IMR-90 (cell line): ENCODE measurements around the gene GUCY1A2. TPM values are rescaled to one million over a fixed set of nuclear protein-coding genes. Genes with fewer than 3 reads are reported as not detected.

Experiments
- ATAC-seq: fragments of 200-7000 bp; cut with Tn5 transposase; 2 replicates; pipeline ENCODE4 v1.9.1; 2020; ENCODE audit warnings: low read depth, mild to moderate bottlenecking, moderate library complexity
- BruUV-seq: library from RNA; stranded (reverse); fragments of 400-500 nt; replicated peaks from 2 replicates; lab custom pipeline; 2021; lab: Mats Ljungman, UMichigan
- CTCF ChIA-PET: fragments of 300-600 bp; formaldehyde crosslinking; extraction: SDS; loops from one replicate; lab custom pipeline; 2021; ENCODE audit warnings: antibody characterized with exemption; lab: Yijun Ruan, JAX
- POLR2A ChIA-PET: fragments of 300-600 bp; sonication (Branson Sonifier 250); formaldehyde crosslinking; loops from one replicate; lab custom pipeline; 2022; ENCODE audit warnings: antibody characterized with exemption; ENCODE audit not compliant: unreplicated experiment; lab: Charles Lee
- DNase-seq: peaks from one replicate; pipeline ENCODE4 v3.0.0; 2013
- H2AFZ ChIP-seq: replicated peaks from 2 replicates; pipeline ENCODE3; 2013; ENCODE audit warnings: low read length, mild to moderate bottlenecking; ENCODE audit not compliant: poor library complexity
- H2AK5ac ChIP-seq: 2 replicates; pipeline ENCODE4 v1.6.1; 2013; ENCODE audit warnings: low read depth, low read length, inconsistent platforms
- H2AK9ac ChIP-seq: replicated peaks from 2 replicates; pipeline ENCODE3; 2013; ENCODE audit warnings: mild to moderate bottlenecking, low read depth, low read length, moderate library complexity; ENCODE audit not compliant: poor library complexity
- H2BK120ac ChIP-seq: 2 replicates; pipeline ENCODE4 v1.6.1; 2013; ENCODE audit warnings: low read depth, low read length, inconsistent platforms
- H2BK15ac ChIP-seq: 3 replicates; pipeline ENCODE4 v1.6.1; 2013; ENCODE audit warnings: low read depth, low read length, inconsistent platforms
- H2BK20ac ChIP-seq: 2 replicates; pipeline ENCODE4 v1.6.1; 2013; ENCODE audit warnings: low read depth, mild to moderate bottlenecking, inconsistent platforms, low read length, moderate library complexity
- H2BK5ac ChIP-seq: 2 replicates; pipeline ENCODE4 v1.6.1; 2013; ENCODE audit warnings: mild to moderate bottlenecking, low read depth, low read length, inconsistent platforms; ENCODE audit not compliant: poor library complexity, severe bottlenecking
- H3K14ac ChIP-seq: replicated peaks from 2 replicates; pipeline ENCODE4 v1.6.1; 2013; ENCODE audit warnings: low read depth, low read length, inconsistent platforms
- H3K18ac ChIP-seq: 2 replicates; pipeline ENCODE4 v1.6.1; 2013; ENCODE audit warnings: low read depth, low read length, control low read depth
- H3K23ac ChIP-seq: 2 replicates; pipeline ENCODE4 v1.6.1; 2013; ENCODE audit warnings: low read depth, low read length, inconsistent platforms
- H3K27ac ChIP-seq: 2 replicates; pipeline ENCODE4 v1.5.1; 2013; ENCODE audit warnings: mild to moderate bottlenecking, control low read depth, low read length; ENCODE audit not compliant: insufficient read depth
- H3K27me3 ChIP-seq: 2 replicates; pipeline ENCODE4 v1.6.1; 2013; ENCODE audit warnings: low read length; ENCODE audit not compliant: control insufficient read depth, insufficient read depth
- H3K36me3 ChIP-seq: 2 replicates; pipeline ENCODE4 v1.6.1; 2013; ENCODE audit warnings: low read length, mixed read lengths; ENCODE audit not compliant: control insufficient read depth, insufficient read depth
- H3K4ac ChIP-seq: 2 replicates; pipeline ENCODE4 v1.6.1; 2013; ENCODE audit warnings: low read depth, low read length, inconsistent platforms
- H3K4me1 ChIP-seq: 2 replicates; pipeline ENCODE4 v1.6.1; 2013; ENCODE audit warnings: low read length, mixed read lengths; ENCODE audit not compliant: control insufficient read depth, insufficient read depth
- H3K4me2 ChIP-seq: 2 replicates; pipeline ENCODE4 v1.6.1; 2013; ENCODE audit warnings: low read depth, mild to moderate bottlenecking, control low read depth, low read length, moderate library complexity
- H3K4me3 ChIP-seq: 2 replicates; pipeline ENCODE4 v1.5.1; 2013; ENCODE audit warnings: low read depth, mild to moderate bottlenecking, control low read depth, low read length, moderate library complexity; ENCODE audit not compliant: insufficient read depth
- H3K56ac ChIP-seq: 2 replicates; pipeline ENCODE4 v1.6.1; 2013; ENCODE audit warnings: low read length, inconsistent platforms; ENCODE audit not compliant: insufficient read depth; ENCODE audit errors: extremely low read depth
- H3K79me1 ChIP-seq, 2 experiments: 2 replicates each; pipeline ENCODE4 v1.6.1; 2013; ENCODE audit warnings: low read length in 2 of 2, inconsistent platforms in 1 of 2, low read depth in 1 of 2
- H3K9ac ChIP-seq: 2 replicates; pipeline ENCODE4 v1.6.1; 2013; ENCODE audit warnings: low read depth, low read length, control low read depth
- H3K9me1 ChIP-seq: 2 replicates; pipeline ENCODE4 v1.6.1; 2013; ENCODE audit warnings: low read length, inconsistent platforms; ENCODE audit not compliant: insufficient read depth
- H3K9me3 ChIP-seq: 2 replicates; pipeline ENCODE4 v1.6.1; 2013; ENCODE audit warnings: low read length; ENCODE audit not compliant: control insufficient read depth, insufficient read depth
- H4K20me1 ChIP-seq: 2 replicates; pipeline ENCODE4 v1.6.1; 2013; ENCODE audit warnings: low read length, inconsistent platforms; ENCODE audit not compliant: insufficient read depth
- H4K5ac ChIP-seq: 2 replicates; pipeline ENCODE4 v1.6.1; 2013; ENCODE audit warnings: mild to moderate bottlenecking, low read depth, low read length, control low read depth
- H4K8ac ChIP-seq, 2 experiments: 2 replicates each; pipeline ENCODE4 v1.6.1; 2013; ENCODE audit warnings: low read depth in 2 of 2, low read length in 2 of 2, control low read depth in 1 of 2, inconsistent platforms in 1 of 2
- H4K91ac ChIP-seq: 2 replicates; pipeline ENCODE4 v1.6.1; 2013; ENCODE audit warnings: low read depth, low read length, inconsistent platforms; ENCODE audit not compliant: insufficient read depth
- BHLHE40 ChIP-seq: fragments of 150-350 bp; IDR thresholded peaks from 2 replicates; pipeline ENCODE4 v1.6.1; 2016; ENCODE audit warnings: mild to moderate bottlenecking, low read depth, low read length
- CEBPB ChIP-seq: IDR thresholded peaks from 2 replicates; pipeline ENCODE4 v1.6.1; 2012; ENCODE audit warnings: low read depth, low read length, improper control_type of control experiment
- CHD1 ChIP-seq: IDR thresholded peaks from 2 replicates; pipeline ENCODE4 v1.6.1; 2012; ENCODE audit warnings: low read depth, low read length, improper control_type of control experiment
- CTCF ChIP-seq: conservative IDR thresholded peaks from 2 replicates; pipeline ENCODE4 v1.5.1; 2012; ENCODE audit warnings: mild to moderate bottlenecking, low read depth, low read length, improper control_type of control experiment
- ELK1 ChIP-seq: fragments of 150-350 bp; IDR thresholded peaks from 2 replicates; pipeline ENCODE4 v1.6.1; 2016; ENCODE audit warnings: low read depth, mild to moderate bottlenecking, low read length, moderate library complexity, borderline replicate concordance
- FOS ChIP-seq: fragments of 150-350 bp; IDR thresholded peaks from 2 replicates; pipeline ENCODE4 v1.6.1; 2016; ENCODE audit warnings: low read depth, low read length
- MAFK ChIP-seq: IDR thresholded peaks from 2 replicates; pipeline ENCODE4 v1.6.1; 2012; ENCODE audit warnings: low read depth, low read length, improper control_type of control experiment
- MAZ ChIP-seq: IDR thresholded peaks from 2 replicates; pipeline ENCODE4 v1.6.1; 2012; ENCODE audit warnings: low read depth, mild to moderate bottlenecking, low read length, improper control_type of control experiment, moderate library complexity, borderline replicate concordance
- MXI1 ChIP-seq: IDR thresholded peaks from 2 replicates; pipeline ENCODE4 v1.6.1; 2012; ENCODE audit warnings: low read depth, mild to moderate bottlenecking, low read length, moderate library complexity, borderline replicate concordance
- NFE2L2 ChIP-seq: fragments of 150-350 bp; IDR thresholded peaks from 2 replicates; pipeline ENCODE4 v1.6.1; 2016; ENCODE audit warnings: low read depth, mild to moderate bottlenecking, low read length
- POLR2A ChIP-seq: IDR thresholded peaks from 2 replicates; pipeline ENCODE4 v1.6.1; 2012; ENCODE audit warnings: mild to moderate bottlenecking, low read depth, low read length
- RAD21 ChIP-seq: IDR thresholded peaks from 2 replicates; pipeline ENCODE4 v1.6.1; 2012; ENCODE audit warnings: low read length, improper control_type of control experiment
- RCOR1 ChIP-seq: IDR thresholded peaks from 2 replicates; pipeline ENCODE4 v1.6.1; 2012; ENCODE audit warnings: mild to moderate bottlenecking, low read length, improper control_type of control experiment; ENCODE audit not compliant: insufficient replicate concordance
- RFX5 ChIP-seq: IDR thresholded peaks from 2 replicates; pipeline ENCODE4 v1.8.0; 2012; ENCODE audit warnings: low read depth, mild to moderate bottlenecking, low read length, moderate library complexity
- SMC3 ChIP-seq: fragments of 150-350 bp; IDR thresholded peaks from 2 replicates; pipeline ENCODE4 v1.6.1; 2016; ENCODE audit warnings: low read depth, mild to moderate bottlenecking, antibody characterized with exemption, low read length, moderate library complexity
- USF2 ChIP-seq: fragments of 150-350 bp; IDR thresholded peaks from 2 replicates; pipeline ENCODE4 v1.6.1; 2017; ENCODE audit warnings: mild to moderate bottlenecking, antibody characterized with exemption, low read length, low read depth
- WGBS, 2 experiments: methylation state at CpG; one replicate each; pipeline versions ENCODE4 v1.1.5 to v1.1.7; 2013; ENCODE audit warnings: missing lambda C conversion rate in 2 of 2; ENCODE audit not compliant: insufficient read length in 1 of 2; ENCODE audit errors: extremely low coverage in 2 of 2; 5-methylcytosine and 5-hydroxymethylcytosine counted together
- dilution Hi-C: fragments of 300-500 bp; cut with HindIII; formaldehyde crosslinking; loops from one replicate; pipeline ENCODE4 v1.14.3; 2018; ENCODE audit warnings: low sequenced_read_pairs; ENCODE audit not compliant: unreplicated experiment
- in situ Hi-C: fragments of 300-500 bp; cut with MboI; formaldehyde crosslinking; loops from 3 replicates; pipeline ENCODE4 v1.14.3; 2019; ENCODE audit warnings: low sequenced_read_pairs, inconsistent platforms, mixed read lengths
- intact Hi-C: fragments of 100-400 bp; cut with micrococcal nuclease; formaldehyde crosslinking; loops from 2 replicates; pipeline ENCODE4 v1.10.0; 2022
- polyA plus RNA-seq, 3 experiments: library from polyadenylated mRNA; depleted of rRNA; stranded (reverse); fragments of >200 nt; gene quantifications; 2 replicates each; pipeline ENCODE4 v1.2.3, GENCODE V29; 2012; ENCODE audit warnings: low replicate concordance in 1 of 3
- total RNA-seq: library from RNA; depleted of rRNA; stranded (reverse); fragments of >200 nt; gene quantifications from 2 replicates; pipeline ENCODE4 v1.2.3, GENCODE V29; 2012

GUCY1A2 gene
- total and polyA plus RNA-seq, 2 of the 4 experiments (the other 2 are of a cell fraction): under 0.01 to 0.03 TPM

GRCh38 chr11:106827687-106828086, 190.6 kb downstream of the GUCY1A2 start:
- Histone ChIP-seq H3K27me3 (no peaks in the 10 kb centered on the region), H2AK9ac (no peak overlapping the region), H3K9me1 (no peaks in the 10 kb centered on the region), H3K79me1 (no peaks in the 10 kb centered on the region), H3K4ac (no peak overlapping the region), H2AFZ (no peak overlapping the region), H3K56ac (no peak overlapping the region), H2BK15ac (no peak overlapping the region), H4K91ac (no peak overlapping the region), H3K9me3 (no peaks in the 10 kb centered on the region), H4K5ac (no peak overlapping the region), H4K20me1 (no peaks in the 10 kb centered on the region), H2BK120ac (no peak overlapping the region), H4K8ac (no peak overlapping the region), H2BK20ac (no peak overlapping the region), H3K9ac (no peak overlapping the region), H3K23ac (no peak overlapping the region), H3K18ac (no peak overlapping the region), H2BK5ac (no peak overlapping the region), H3K4me2 (no peak overlapping the region), H3K4me3 (no peak overlapping the region), H3K36me3 (no peaks in the 10 kb centered on the region), H2AK5ac (no peak overlapping the region), H3K14ac (no peak overlapping the region), H3K27ac (no peak overlapping the region), H3K4me1 (no peaks in the 10 kb centered on the region)
- TF ChIP-seq POLR2A (no peak), CHD1 (no peak), BHLHE40 (no peak), ELK1 (no peak), CTCF (no peak), FOS (no peak), USF2 (no peak), MAFK (no peak), SMC3 (no peak), RAD21 (no peak), NFE2L2 (no peak), CEBPB (no peak), MAZ (no peak), RCOR1 (no peak), MXI1 (no peak), RFX5 (no peak)
- intact Hi-C loops: no loop called here
- in situ Hi-C loops: no loop called here
- DNase-seq (no peak), ATAC-seq (no peak)
- WGBS, 2 experiments: 95% methylated on average over 7 of the region's 21 CpGs; no CpG with 5 or more reads in 1 of the 2 experiments
- POLR2A ChIA-PET: no interaction called here
- CTCF ChIA-PET: no interaction called here
- no TSS peak for BruUV-seq
- dilution Hi-C loops: no loop called here
